ENCODE measurements around the gene TCP11L2. TPM values are rescaled to one million over a fixed set of nuclear protein-coding genes. Genes with fewer than 3 reads are reported as not detected.

The TCP11L2 gene
- total RNA-seq, 4 donors from 2014 or later = 32.1 to 52.3 (median 39.5) TPM

GRCh38 chr12:106386813-106387535, 84.4 kb downstream of the TCP11L2 start:
- peaks cover 0 to 7% (median 0%) of the 10 kb centered on the region in 4 donors for H3K9me3 ChIP-seq
- H3K27me3 ChIP-seq = no peaks in the 10 kb centered on the region
- H3K4me1 ChIP-seq = no peaks in the 10 kb centered on the region
- H3K4me3 ChIP-seq = no peak overlapping the region
- TF ChIP-seq CTCF (IDR thresholded peaks at IDR 0.05) = no peak
- no peak for TF ChIP-seq EP300 (IDR thresholded peaks at IDR 0.05)
- no peak for TF ChIP-seq POLR2A (IDR thresholded peaks at IDR 0.05; ENCODE audit: low read depth)
- TF ChIP-seq POLR2AphosphoS5 (IDR thresholded peaks at IDR 0.05) = no peak
- DNase-seq (ENCODE audit: extremely low spot score) = no peak
- WGBS = 83% methylated on average over 5 of the region's 5 CpGs
- H3K36me3 ChIP-seq = peaks cover 0 to 37% (median 22%) of the 10 kb centered on the region in 4 donors
- no peak overlapping the region for H3K27ac ChIP-seq (replicated peaks in 1 of 4)
- intact Hi-C loops (cut with DNase I) = loop anchor here (1.0 to 10.0 kb wide), 3 partner anchors 455 to 718 kb away; no protein-coding TSS in a partner anchor

- intact Hi-C loops (cut with DNase I) = loop anchor here (5.0 to 10.0 kb wide), 2 partner anchors 454 to 717 kb away; no protein-coding TSS in a partner anchor
- no peak for TF ChIP-seq CTCF (IDR thresholded peaks at IDR 0.05)
- no peak for TF ChIP-seq EP300 (IDR thresholded peaks at IDR 0.05)
- no peak for TF ChIP-seq POLR2A (IDR thresholded peaks at IDR 0.05; ENCODE audit: low read depth)
- TF ChIP-seq POLR2AphosphoS5 (IDR thresholded peaks at IDR 0.05) = no peak
Observed at GRCh38 chr12:106387848-106388377, 85.4 kb downstream of the TCP11L2 start.

DNA sequence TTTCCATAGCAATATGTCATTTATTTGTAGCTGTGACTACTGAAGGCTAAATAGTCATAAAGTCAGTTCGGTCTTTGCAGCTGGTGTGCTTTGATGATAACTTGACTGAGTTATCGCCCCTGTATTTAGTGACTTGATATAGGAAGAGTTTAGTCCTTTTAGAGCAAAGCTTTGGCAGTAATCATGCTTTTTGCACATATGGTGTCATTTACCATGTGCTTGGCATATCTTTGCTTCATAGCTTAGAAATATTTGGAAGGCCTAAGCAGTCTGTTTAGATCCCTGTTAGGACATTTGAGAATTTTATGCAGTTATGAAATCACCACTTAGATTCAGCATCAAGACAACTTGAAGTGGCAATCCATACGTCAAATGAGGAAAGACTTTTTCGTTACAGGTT, 86.6 kb downstream of the TCP11L2 start:
- intact Hi-C loops (cut with DNase I) = loop anchor here (5.0 to 10.0 kb wide), 2 partner anchors 453 to 716 kb away; no protein-coding TSS in a partner anchor

More at GRCh38 chr12:106387848-106388377, 85.4 kb downstream of the TCP11L2 start:
- Histone ChIP-seq H3K4me3 (no peak overlapping the region), H3K27ac (replicated peaks in 1 of 4) (no peak overlapping the region), H3K27me3 (no peaks in the 10 kb centered on the region), H3K4me1 (no peaks in the 10 kb centered on the region), H3K36me3 (peaks cover 0 to 34% (median 18%) of the 10 kb centered on the region in 4 donors), H3K9me3 (no peaks in the 10 kb centered on the region)
- WGBS = 88% methylated on average over 1 of the region's 1 CpG
- no peak for DNase-seq (ENCODE audit: extremely low spot score)

DNA sequence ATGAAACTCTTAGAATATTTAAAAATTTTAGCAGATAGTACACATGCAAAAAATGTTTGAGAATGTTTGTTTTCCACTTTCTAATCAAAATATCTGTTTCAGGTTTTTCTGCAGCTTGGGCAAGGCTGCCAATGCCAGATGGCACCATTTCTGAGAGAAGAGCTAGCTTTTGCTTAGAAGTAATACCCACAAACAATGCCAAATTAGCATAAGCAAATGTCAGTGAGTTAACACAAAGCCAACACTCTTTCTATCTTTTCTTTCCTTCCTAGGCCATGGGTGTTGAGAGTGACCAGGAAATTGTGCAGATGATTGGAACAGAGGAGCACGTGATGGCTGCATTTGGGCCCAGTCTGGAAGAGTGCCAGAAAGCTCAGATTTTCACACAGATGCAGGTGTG, 90.2 kb downstream of the TCP11L2 start:
- 76% methylated on average over 1 of the region's 1 CpG for WGBS
- Histone ChIP-seq H3K4me3 (no peak overlapping the region), H3K4me1 (no peaks in the 10 kb centered on the region), H3K27me3 (no peaks in the 10 kb centered on the region), H3K27ac (replicated peaks in 1 of 4) (no peak overlapping the region), H3K9me3 (no peaks in the 10 kb centered on the region), H3K36me3 (peaks cover 6 to 57% (median 20%) of the 10 kb centered on the region in 4 donors)
- intact Hi-C loops (cut with DNase I) = no loop called here
- no peak for DNase-seq (ENCODE audit: extremely low spot score)
- TF ChIP-seq CTCF (IDR thresholded peaks at IDR 0.05) (no peak), POLR2AphosphoS5 (IDR thresholded peaks at IDR 0.05) (no peak), EP300 (IDR thresholded peaks at IDR 0.05) (no peak), POLR2A (IDR thresholded peaks at IDR 0.05; ENCODE audit: low read depth) (no peak)

More for the DNA sequence above, 86.6 kb downstream of the TCP11L2 start:
- Histone ChIP-seq H3K27ac (replicated peaks in 1 of 4) (no peak overlapping the region), H3K4me3 (no peak overlapping the region), H3K4me1 (no peaks in the 10 kb centered on the region), H3K9me3 (no peaks in the 10 kb centered on the region), H3K36me3 (peaks cover 6 to 36% (median 20%) of the 10 kb centered on the region in 4 donors), H3K27me3 (no peaks in the 10 kb centered on the region)
- TF ChIP-seq CTCF (IDR thresholded peaks at IDR 0.05) (no peak), POLR2AphosphoS5 (IDR thresholded peaks at IDR 0.05) (no peak), EP300 (IDR thresholded peaks at IDR 0.05) (no peak), POLR2A (IDR thresholded peaks at IDR 0.05; ENCODE audit: low read depth) (no peak)
- WGBS = 94% methylated on average over 4 of the region's 4 CpGs
- no peak for DNase-seq (ENCODE audit: extremely low spot score)

Small RNA genes within 50 kb of the gene (small RNA-seq; reads per million reads assigned to genes)
- gene RNU7-94P = 0 reads per million in 3 donors

Other genes starting within 250 kb of the TCP11L2 start
- 10 to 100 TPM in 2 of 4 donors, 1 to 10 TPM in 2; 7.1 to 19.8 (median 10.7) TPM for gene NUAK1, start 163.8 kb upstream of the TCP11L2 start, total RNA-seq
- gene CKAP4, start 54.7 kb upstream of the TCP11L2 start, total RNA-seq = 10 to 100 TPM; 28.7 to 51.6 (median 38.8) TPM
- 1 to 10 TPM; 4.2 to 6.1 (median 5.3) TPM for gene POLR3B, start 55.0 kb downstream of the TCP11L2 start, total RNA-seq

Measured in esophagus muscularis mucosa (tissue), 4 donors.